HEK293 (cell line): Measurements from ENCODE around the gene FXYD5.

ENCODE experiments used
- CTCF ChIP-seq: fragments of 450-650 bp; formaldehyde crosslinking; IDR thresholded peaks from 2 replicates; pipeline ENCODE4 v1.5.1; 2016; ENCODE audit warnings: missing biosample characterization, missing genetic modification characterization
- GLI4 ChIP-seq: fragments of 450-650 bp; formaldehyde crosslinking; IDR thresholded peaks from 2 replicates; pipeline ENCODE4 v1.5.1; 2016; ENCODE audit warnings: missing biosample characterization, missing genetic modification characterization
- HOXA7 ChIP-seq: sonication (generic); formaldehyde crosslinking; IDR thresholded peaks from 2 replicates; pipeline ENCODE4 v1.8.1; 2022; ENCODE audit warnings: missing genetic modification reagents, borderline replicate concordance
- ZFP41 ChIP-seq: fragments of 450-650 bp; formaldehyde crosslinking; IDR thresholded peaks from 2 replicates; pipeline ENCODE4 v1.5.1; 2016; ENCODE audit warnings: missing biosample characterization, missing genetic modification characterization, borderline replicate concordance
- ZNF311 ChIP-seq: fragments of 450-650 bp; formaldehyde crosslinking; IDR thresholded peaks from 2 replicates; pipeline ENCODE4 v1.5.1; 2017; ENCODE audit warnings: missing biosample characterization, missing genetic modification characterization, borderline replicate concordance
- ZNF610 ChIP-seq: fragments of 450-650 bp; formaldehyde crosslinking; IDR thresholded peaks from 2 replicates; pipeline ENCODE4 v1.5.1; 2016; ENCODE audit warnings: missing biosample characterization, missing genetic modification characterization, borderline replicate concordance
- ZNF623 ChIP-seq: fragments of 450-650 bp; formaldehyde crosslinking; IDR thresholded peaks from 2 replicates; pipeline ENCODE4 v1.5.1; 2016; ENCODE audit warnings: missing biosample characterization, missing genetic modification characterization
- ZNF76 ChIP-seq: fragments of 450-650 bp; formaldehyde crosslinking; IDR thresholded peaks from 2 replicates; pipeline ENCODE4; 2016; ENCODE audit warnings: low read depth, missing biosample characterization, missing genetic modification characterization, borderline replicate concordance
- TF ChIP-seq, protein P1 (sequence below): fragments of 450-650 bp; formaldehyde crosslinking; IDR thresholded peaks from 2 replicates; pipeline ENCODE4 v1.5.1; 2016; ENCODE audit warnings: missing biosample characterization, missing genetic modification characterization
- TF ChIP-seq, protein P2 (sequence below): fragments of 450-650 bp; formaldehyde crosslinking; IDR thresholded peaks from 2 replicates; pipeline ENCODE4 v1.5.1; 2017; ENCODE audit warnings: missing biosample characterization, mild to moderate bottlenecking, missing genetic modification characterization, moderate library complexity

DNA sequence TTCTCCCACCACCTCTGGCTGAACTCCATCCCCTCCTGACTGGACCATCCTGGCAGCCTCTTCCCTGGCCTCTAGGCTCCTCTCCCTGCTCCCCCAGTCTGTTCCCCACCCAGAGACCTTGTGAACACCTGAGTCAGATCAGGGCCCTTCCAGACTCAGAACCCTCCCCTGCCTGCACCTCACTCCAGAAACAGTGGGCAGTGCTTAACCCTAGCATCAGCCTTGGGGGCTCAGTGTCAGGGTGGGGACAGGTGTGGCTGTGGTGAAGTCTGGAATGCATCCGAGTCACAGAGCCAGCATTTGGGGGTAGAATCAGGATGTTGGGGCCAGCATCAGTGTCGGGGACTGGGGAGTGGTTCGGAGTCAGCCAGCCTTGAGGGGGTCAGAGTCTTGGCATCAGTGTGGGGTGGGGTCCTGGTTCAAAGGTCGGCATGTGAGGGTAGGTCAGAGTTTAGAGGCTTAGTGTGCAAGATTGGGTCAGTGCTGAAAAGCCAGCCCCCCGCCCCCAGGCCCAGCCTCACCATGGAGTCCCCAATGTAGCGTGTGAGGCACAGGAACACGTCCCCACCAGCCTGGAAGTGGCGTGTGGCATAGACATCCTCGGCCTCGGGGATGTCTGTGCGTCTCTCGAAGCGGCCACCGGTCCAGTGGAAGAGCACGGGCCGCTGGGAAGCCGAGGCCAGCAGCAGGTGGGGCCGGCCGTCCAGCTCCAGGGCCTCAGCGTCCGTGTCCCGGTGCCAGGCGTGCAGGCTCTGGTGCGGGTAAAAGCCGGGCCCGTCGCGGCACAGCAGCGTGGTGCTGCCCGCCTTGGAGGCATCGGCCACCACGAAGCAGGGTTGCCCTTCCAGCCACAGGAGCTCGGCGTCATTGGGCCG, 28.5 kb upstream of the FXYD5 start:
- TF ChIP-seq HOXA7 (CRISPR knock-in tag) (no peak), ZFP41 (tag by site-specific recombination) (no peak), CTCF (tag by site-specific recombination) (no peak), ZNF76 (tag by site-specific recombination) (no peak), ZNF623 (tag by site-specific recombination) (no peak), ZNF610 (tag by site-specific recombination) (no peak), GLI4 (tag by site-specific recombination) (no peak), ZNF311 (tag by site-specific recombination) (no peak)
- TF ChIP-seq, protein P1, sequence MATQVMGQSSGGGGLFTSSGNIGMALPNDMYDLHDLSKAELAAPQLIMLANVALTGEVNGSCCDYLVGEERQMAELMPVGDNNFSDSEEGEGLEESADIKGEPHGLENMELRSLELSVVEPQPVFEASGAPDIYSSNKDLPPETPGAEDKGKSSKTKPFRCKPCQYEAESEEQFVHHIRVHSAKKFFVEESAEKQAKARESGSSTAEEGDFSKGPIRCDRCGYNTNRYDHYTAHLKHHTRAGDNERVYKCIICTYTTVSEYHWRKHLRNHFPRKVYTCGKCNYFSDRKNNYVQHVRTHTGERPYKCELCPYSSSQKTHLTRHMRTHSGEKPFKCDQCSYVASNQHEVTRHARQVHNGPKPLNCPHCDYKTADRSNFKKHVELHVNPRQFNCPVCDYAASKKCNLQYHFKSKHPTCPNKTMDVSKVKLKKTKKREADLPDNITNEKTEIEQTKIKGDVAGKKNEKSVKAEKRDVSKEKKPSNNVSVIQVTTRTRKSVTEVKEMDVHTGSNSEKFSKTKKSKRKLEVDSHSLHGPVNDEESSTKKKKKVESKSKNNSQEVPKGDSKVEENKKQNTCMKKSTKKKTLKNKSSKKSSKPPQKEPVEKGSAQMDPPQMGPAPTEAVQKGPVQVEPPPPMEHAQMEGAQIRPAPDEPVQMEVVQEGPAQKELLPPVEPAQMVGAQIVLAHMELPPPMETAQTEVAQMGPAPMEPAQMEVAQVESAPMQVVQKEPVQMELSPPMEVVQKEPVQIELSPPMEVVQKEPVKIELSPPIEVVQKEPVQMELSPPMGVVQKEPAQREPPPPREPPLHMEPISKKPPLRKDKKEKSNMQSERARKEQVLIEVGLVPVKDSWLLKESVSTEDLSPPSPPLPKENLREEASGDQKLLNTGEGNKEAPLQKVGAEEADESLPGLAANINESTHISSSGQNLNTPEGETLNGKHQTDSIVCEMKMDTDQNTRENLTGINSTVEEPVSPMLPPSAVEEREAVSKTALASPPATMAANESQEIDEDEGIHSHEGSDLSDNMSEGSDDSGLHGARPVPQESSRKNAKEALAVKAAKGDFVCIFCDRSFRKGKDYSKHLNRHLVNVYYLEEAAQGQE (tag by site-specific recombination) = no peak
- TF ChIP-seq, protein P2, sequence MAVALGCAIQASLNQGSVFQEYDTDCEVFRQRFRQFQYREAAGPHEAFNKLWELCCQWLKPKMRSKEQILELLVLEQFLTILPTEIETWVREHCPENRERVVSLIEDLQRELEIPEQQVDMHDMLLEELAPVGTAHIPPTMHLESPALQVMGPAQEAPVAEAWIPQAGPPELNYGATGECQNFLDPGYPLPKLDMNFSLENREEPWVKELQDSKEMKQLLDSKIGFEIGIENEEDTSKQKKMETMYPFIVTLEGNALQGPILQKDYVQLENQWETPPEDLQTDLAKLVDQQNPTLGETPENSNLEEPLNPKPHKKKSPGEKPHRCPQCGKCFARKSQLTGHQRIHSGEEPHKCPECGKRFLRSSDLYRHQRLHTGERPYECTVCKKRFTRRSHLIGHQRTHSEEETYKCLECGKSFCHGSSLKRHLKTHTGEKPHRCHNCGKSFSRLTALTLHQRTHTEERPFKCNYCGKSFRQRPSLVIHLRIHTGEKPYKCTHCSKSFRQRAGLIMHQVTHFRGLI (tag by site-specific recombination) = no peak
